Transverse colon (tissue), 4 donors: Measurements from ENCODE around the gene WDR6. TPM values are rescaled to one million over a fixed set of nuclear protein-coding genes. Genes with fewer than 3 reads are reported as not detected.

Experiments used
- DNase-seq: peaks from one replicate; pipeline ENCODE4 v3.0.0-alpha.2; 2019
- H3K27ac ChIP-seq, 4 donors: fragments of 200-600 bp; sonication (generic); 2 replicates each; pipeline ENCODE4 v1.5.1; 2016 to 2018; ENCODE audit warnings: inconsistent platforms in 4 of 4
- H3K27me3 ChIP-seq: fragments of 200-600 bp; sonication (generic); 2 replicates; pipeline ENCODE4 v1.5.1; 2017; ENCODE audit warnings: inconsistent platforms
- H3K36me3 ChIP-seq, 4 donors: fragments of 200-600 bp; sonication (generic); 2 replicates each; pipeline ENCODE4 v1.5.1; 2017 to 2019; ENCODE audit warnings: inconsistent platforms in 4 of 4
- H3K4me1 ChIP-seq, 4 donors: fragments of 200-600 bp; sonication (generic); 2 replicates each; pipeline ENCODE4 v1.5.1; 2017 to 2020; ENCODE audit warnings: inconsistent platforms in 4 of 4
- H3K4me3 ChIP-seq, 4 donors: fragments of 200-600 bp; sonication (generic); 1 replicate in 1 of 4; 2 replicates in 3 of 4; pipeline versions ENCODE4 v1.5.1 to v1.6.1; 2017 to 2019; ENCODE audit warnings: inconsistent platforms in 4 of 4
- H3K9me3 ChIP-seq, 2 donors: fragments of 200-600 bp; sonication (generic); 2 replicates each; pipeline ENCODE4 v1.5.1; 2017 to 2019; ENCODE audit warnings: inconsistent platforms in 2 of 2
- CTCF ChIP-seq, 5 experiments: fragments of 200-600 bp in 3 of 5; fragments of 450-650 bp in 2 of 5; sonication (generic) in 3 of 5; IDR thresholded peaks; 1 replicate in 2 of 5; 2 replicates in 3 of 5; pipeline ENCODE4 v1.5.1; 2016 to 2017; ENCODE audit warnings: antibody characterized with exemption in 5 of 5, inconsistent platforms in 3 of 5, mild to moderate bottlenecking in 2 of 5, moderate library complexity in 1 of 5
- EP300 ChIP-seq: sonication (generic); formaldehyde crosslinking; IDR thresholded peaks from one replicate; pipeline ENCODE4 v1.6.1; 2017; ENCODE audit warnings: antibody characterized with exemption, low read depth
- POLR2A ChIP-seq: fragments of 450-650 bp; IDR thresholded peaks from one replicate; pipeline ENCODE4 v1.6.1; 2016; ENCODE audit warnings: antibody characterized with exemption, mild to moderate bottlenecking, moderate library complexity
- POLR2AphosphoS5 ChIP-seq, 3 donors: sonication (generic); formaldehyde crosslinking; IDR thresholded peaks; one replicate each; pipeline ENCODE4 v1.6.1; 2016; ENCODE audit warnings: antibody characterized with exemption in 3 of 3
- WGBS, 2 donors: methylation state at CpG; one replicate each; pipeline ENCODE4 v1.1.5; 2018; ENCODE audit warnings: low coverage in 1 of 2; 5-methylcytosine and 5-hydroxymethylcytosine counted together
- in situ Hi-C, 4 donors: fragments of 200-750 bp; cut with MboI; loops; one replicate each; pipeline versions ENCODE4 v1.15.0 to v1.15.1; 2017; ENCODE audit warnings: low sequenced_read_pairs in 3 of 4, low pct_ligation_motif_present in 1 of 4, low pct_unique_long_range_greater_than_20kb in 1 of 4
- intact Hi-C: fragments of 100-400 bp; cut with DNase I; formaldehyde crosslinking; loops from one replicate; pipeline ENCODE4 v1.15.1; 2023; ENCODE audit warnings: low total_unique reads
- total RNA-seq, 4 donors: library from RNA; depleted of rRNA; stranded (reverse); fragments of >200 nt; gene quantifications; one replicate each; pipeline ENCODE4 v1.1.0, GENCODE V29; 2016

The WDR6 gene
- total RNA-seq, 4 donors from 2014 or later: 76.0 to 162 (median 146) TPM

GRCh38 chr3:49030321-49030720 is 23.1 kb downstream of the WDR6 start:
- H3K27me3 ChIP-seq: no peaks in the 10 kb centered on the region
- peaks cover 10 to 18% (median 15%) of the 10 kb centered on the region in 4 donors for H3K4me1 ChIP-seq
- TF ChIP-seq POLR2A (no peak), CTCF (IDR thresholded peaks at IDR 0.05) (no peak), EP300 (no peak), POLR2AphosphoS5 (IDR thresholded peaks at IDR 0.05) (no peak)
- H3K9me3 ChIP-seq: no peaks in the 10 kb centered on the region
- no peak overlapping the region for H3K4me3 ChIP-seq
- no peak for DNase-seq
- H3K36me3 ChIP-seq: peaks cover 0 to 24% (median 12%) of the 10 kb centered on the region in 4 donors
- in situ Hi-C loops: no loop called here
- peak overlapping the region in 1 of 4 donors; percentile 94 for H3K27ac ChIP-seq
- WGBS, 2 donors: 90% methylated on average over 6 of the region's 6 CpGs; no CpG with 5 or more reads in 1 of the 2 donors
- intact Hi-C loops: no loop called here

GRCh38 chr3:49032646-49033304 is 25.6 kb downstream of the WDR6 start:
- Histone ChIP-seq H3K4me3 (no peak overlapping the region), H3K9me3 (no peaks in the 10 kb centered on the region), H3K4me1 (peaks cover 10 to 17% (median 14%) of the 10 kb centered on the region in 4 donors), H3K36me3 (peaks cover 0 to 28% (median 8%) of the 10 kb centered on the region in 4 donors), H3K27me3 (no peaks in the 10 kb centered on the region), H3K27ac (no peak overlapping the region)
- no peak for TF ChIP-seq CTCF (IDR thresholded peaks at IDR 0.05)
- no peak for TF ChIP-seq EP300
- TF ChIP-seq POLR2A: no peak
- TF ChIP-seq POLR2AphosphoS5 (IDR thresholded peaks at IDR 0.05): no peak
- DNase-seq: no peak
- intact Hi-C loops: no loop called here
- in situ Hi-C loops: no loop called here
- 94% methylated on average over 6 of the region's 6 CpGs; no CpG with 5 or more reads in 1 of the 2 donors for WGBS, 2 donors

- H3K36me3 ChIP-seq: peaks cover 0 to 38% (median 8%) of the 10 kb centered on the region in 4 donors
- no peak overlapping the region for H3K27ac ChIP-seq
- in situ Hi-C loops: no loop called here
- peaks cover 0 to 3% (median under 1%) of the 10 kb centered on the region in 4 donors for H3K4me1 ChIP-seq
- H3K9me3 ChIP-seq: no peaks in the 10 kb centered on the region
- no peak for DNase-seq
- whole genome bisulfite sequencing, 2 donors: 89% methylated on average over 2 of the region's 2 CpGs; no CpG with 5 or more reads in 1 of the 2 donors
- TF ChIP-seq POLR2A (no peak), EP300 (no peak), POLR2AphosphoS5 (IDR thresholded peaks at IDR 0.05) (no peak), CTCF (IDR thresholded peaks at IDR 0.05) (no peak)
- intact Hi-C loops: no loop called here
- no peaks in the 10 kb centered on the region for H3K27me3 ChIP-seq
- H3K4me3 ChIP-seq: no peak overlapping the region
These were observed 27.5 kb downstream of the WDR6 start for GRCh38 chr3:49034650-49035049.

- intact Hi-C loops: no loop called here
- WGBS, 2 donors: 90 to 100% methylated on average over 2 to 3 of the region's 3 CpGs
These were observed 28.1 kb downstream of the WDR6 start for GRCh38 chr3:49035281-49035680.

More at GRCh38 chr3:49035281-49035680, 28.1 kb downstream of the WDR6 start:
- Histone ChIP-seq H3K9me3 (no peaks in the 10 kb centered on the region), H3K27me3 (no peaks in the 10 kb centered on the region), H3K36me3 (peaks cover 0 to 38% (median 8%) of the 10 kb centered on the region in 4 donors), H3K27ac (no peak overlapping the region), H3K4me3 (no peak overlapping the region), H3K4me1 (no peaks in the 10 kb centered on the region)
- in situ Hi-C loops: no loop called here
- TF ChIP-seq POLR2A (no peak), CTCF (IDR thresholded peaks at IDR 0.05) (no peak), EP300 (no peak), POLR2AphosphoS5 (IDR thresholded peaks at IDR 0.05) (no peak)
- DNase-seq: no peak
